Neural cell (in vitro differentiated cells): Measurements from ENCODE around the gene SFXN4. TPM values are rescaled to one million over a fixed set of nuclear protein-coding genes. Genes with fewer than 3 reads are reported as not detected.

ENCODE experiments used
- H2AFZ ChIP-seq: fragments of 200-600, 300-800 bp; sonication (generic), shearing (Covaris generic); 2 replicates; pipeline ENCODE4 v1.6.0; 2014; ENCODE audit warnings: low read depth, mild to moderate bottlenecking, antibody characterized with exemption, low read length, moderate library complexity
- H3F3A ChIP-seq: fragments of 200-600 bp; shearing (Covaris generic); 2 replicates; pipeline ENCODE4 v1.6.1; 2016; ENCODE audit warnings: mild to moderate bottlenecking, moderate library complexity, mixed read lengths, antibody characterized with exemption, low read length; ENCODE audit not compliant: insufficient read depth, poor library complexity, severe bottlenecking
- H3K27ac ChIP-seq: fragments of 200-600, 300-800 bp; sonication (generic), shearing (Covaris generic); 2 replicates; pipeline ENCODE4 v1.5.1; 2014; ENCODE audit warnings: mild to moderate bottlenecking, low read length, moderate library complexity
- H3K27me3 ChIP-seq: fragments of 300-800, 200-600 bp; sonication (generic), shearing (Covaris generic); 2 replicates; pipeline ENCODE4 v1.6.0; 2014; ENCODE audit warnings: mild to moderate bottlenecking, low read depth, low read length, moderate library complexity; ENCODE audit not compliant: insufficient read depth
- H3K36me3 ChIP-seq: fragments of 300-800, 200-600 bp; sonication (generic), shearing (Covaris generic); 2 replicates; pipeline ENCODE4 v1.5.1; 2014; ENCODE audit warnings: mild to moderate bottlenecking, antibody characterized with exemption, low read length, moderate library complexity; ENCODE audit not compliant: insufficient read depth
- H3K4me2 ChIP-seq: fragments of 300-800, 200-600 bp; sonication (generic), shearing (Covaris generic); 2 replicates; pipeline ENCODE4 v1.6.0; 2014; ENCODE audit warnings: mild to moderate bottlenecking, low read length
- H3K4me3 ChIP-seq: fragments of 300-800, 200-600 bp; sonication (generic), shearing (Covaris generic); 2 replicates; pipeline ENCODE4 v1.5.1; 2014; ENCODE audit warnings: mild to moderate bottlenecking, low read length, moderate library complexity
- H3K79me2 ChIP-seq: fragments of 200-600 bp; shearing (Covaris generic); replicated peaks from 2 replicates; pipeline ENCODE4 v1.6.0; 2014; ENCODE audit warnings: mild to moderate bottlenecking, low read length, moderate library complexity; ENCODE audit not compliant: insufficient read depth
- H3K9ac ChIP-seq: fragments of 300-800, 200-600 bp; sonication (generic), shearing (Covaris generic); 2 replicates; pipeline ENCODE4 v1.6.1; 2016; ENCODE audit warnings: mild to moderate bottlenecking, low read length, mixed read lengths
- H3K9me2 ChIP-seq: fragments of 200-600 bp; shearing (Covaris generic); 2 replicates; pipeline ENCODE4 v1.6.1; 2016; ENCODE audit warnings: mild to moderate bottlenecking, low read length, mixed read lengths; ENCODE audit not compliant: insufficient read depth
- H3K9me3 ChIP-seq: fragments of 200-600, 300-800 bp; sonication (generic), shearing (Covaris generic); 2 replicates; pipeline ENCODE4 v1.6.1; 2016; ENCODE audit warnings: mild to moderate bottlenecking, mixed run types, low read length, moderate library complexity, mixed read lengths
- H4K20me1 ChIP-seq: fragments of 200-600 bp; shearing (Covaris generic); 2 replicates; pipeline ENCODE4 v1.6.1; 2016; ENCODE audit warnings: mild to moderate bottlenecking, mixed run types; ENCODE audit not compliant: insufficient read depth
- EP300 ChIP-seq: fragments of 450-650 bp; conservative IDR thresholded peaks from 2 replicates; pipeline ENCODE4 v1.6.1; 2014; ENCODE audit warnings: antibody characterized with exemption, mild to moderate bottlenecking, moderate library complexity; ENCODE audit not compliant: poor library complexity, severe bottlenecking
- EZH2 ChIP-seq: fragments of 200-600, 300-800 bp; shearing (Covaris generic), sonication (generic); IDR thresholded peaks from 2 replicates; pipeline ENCODE4 v1.6.1; 2014; ENCODE audit warnings: antibody characterized with exemption, low read length, borderline replicate concordance, mild to moderate bottlenecking; ENCODE audit not compliant: insufficient read depth, poor library complexity, severe bottlenecking
- MXI1 ChIP-seq: fragments of 450-650 bp; conservative IDR thresholded peaks from 2 replicates; pipeline ENCODE4 v1.6.1; 2014; ENCODE audit warnings: antibody characterized with exemption, mild to moderate bottlenecking; ENCODE audit not compliant: poor library complexity, severe bottlenecking
- POLR2AphosphoS5 ChIP-seq: IDR thresholded peaks from 2 replicates; pipeline ENCODE4 v1.6.1; 2012
- RAD21 ChIP-seq: fragments of 450-650 bp; conservative IDR thresholded peaks from 2 replicates; pipeline ENCODE4 v1.6.1; 2014; ENCODE audit warnings: antibody characterized with exemption, mild to moderate bottlenecking, moderate library complexity
- SMC3 ChIP-seq: fragments of 450-650 bp; conservative IDR thresholded peaks from 2 replicates; pipeline ENCODE4 v1.6.1; 2014; ENCODE audit warnings: antibody characterized with exemption, mild to moderate bottlenecking, moderate library complexity; ENCODE audit not compliant: poor library complexity
- TAF1 ChIP-seq: IDR thresholded peaks from 2 replicates; pipeline ENCODE4 v1.6.1; 2012; ENCODE audit warnings: low read depth
- polyA plus RNA-seq: library from polyadenylated mRNA; depleted of rRNA; stranded (reverse); fragments of >200 nt; gene quantifications from 2 replicates; pipeline ENCODE4 v1.2.3, GENCODE V29; 2014
- TF ChIP-seq, protein P1 (sequence below): fragments of 450-650 bp; IDR thresholded peaks from 2 replicates; pipeline ENCODE4 v1.5.1; 2014; ENCODE audit warnings: antibody characterized with exemption, mild to moderate bottlenecking, moderate library complexity; ENCODE audit not compliant: poor library complexity, severe bottlenecking
- TF ChIP-seq, protein P2 (sequence below): IDR thresholded peaks from 2 replicates; pipeline ENCODE4 v1.6.1; 2012; ENCODE audit warnings: borderline replicate concordance

Gene SFXN4
- polyA plus RNA-seq, 1 donor from 2014 or later = 23.7 TPM

DNA sequence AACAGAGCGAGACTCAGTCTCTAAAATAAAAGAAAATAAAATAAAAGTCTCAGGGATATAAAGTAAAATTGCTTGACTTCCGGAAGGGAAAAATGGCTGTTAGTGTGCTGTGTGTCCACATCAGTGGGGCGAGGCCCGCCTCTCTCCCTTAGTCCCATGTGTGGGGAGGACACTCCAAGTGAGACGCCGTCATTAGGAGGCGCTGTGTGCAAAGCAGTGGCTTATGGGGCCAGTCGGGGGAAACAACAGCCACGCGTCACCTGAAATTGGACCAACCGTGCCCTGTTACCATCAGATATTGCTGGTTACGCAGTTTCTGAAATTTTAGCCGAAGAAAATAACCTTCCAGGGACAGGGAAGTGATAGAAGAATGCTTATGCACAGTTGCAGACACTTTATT is 15.8 kb downstream of the SFXN4 start:
- Histone ChIP-seq H3K79me2 (no peaks in the 10 kb centered on the region), H3K9me3 (no peaks in the 10 kb centered on the region), H3K9me2 (no peaks in the 10 kb centered on the region), H4K20me1 (no peaks in the 10 kb centered on the region), H3K27ac (no peak overlapping the region), H3K4me3 (no peak overlapping the region), H3K36me3 (no peaks in the 10 kb centered on the region), H2AFZ (no peak overlapping the region), H3K4me2 (no peak overlapping the region), H3K27me3 (no peaks in the 10 kb centered on the region), H3K9ac (no peak overlapping the region), H3F3A (no peaks in the 10 kb centered on the region)
- no peak for TF ChIP-seq SMC3
- TF ChIP-seq TAF1 = no peak
- no peak for TF ChIP-seq EP300
- TF ChIP-seq EZH2 = no peak
- TF ChIP-seq, protein P1, sequence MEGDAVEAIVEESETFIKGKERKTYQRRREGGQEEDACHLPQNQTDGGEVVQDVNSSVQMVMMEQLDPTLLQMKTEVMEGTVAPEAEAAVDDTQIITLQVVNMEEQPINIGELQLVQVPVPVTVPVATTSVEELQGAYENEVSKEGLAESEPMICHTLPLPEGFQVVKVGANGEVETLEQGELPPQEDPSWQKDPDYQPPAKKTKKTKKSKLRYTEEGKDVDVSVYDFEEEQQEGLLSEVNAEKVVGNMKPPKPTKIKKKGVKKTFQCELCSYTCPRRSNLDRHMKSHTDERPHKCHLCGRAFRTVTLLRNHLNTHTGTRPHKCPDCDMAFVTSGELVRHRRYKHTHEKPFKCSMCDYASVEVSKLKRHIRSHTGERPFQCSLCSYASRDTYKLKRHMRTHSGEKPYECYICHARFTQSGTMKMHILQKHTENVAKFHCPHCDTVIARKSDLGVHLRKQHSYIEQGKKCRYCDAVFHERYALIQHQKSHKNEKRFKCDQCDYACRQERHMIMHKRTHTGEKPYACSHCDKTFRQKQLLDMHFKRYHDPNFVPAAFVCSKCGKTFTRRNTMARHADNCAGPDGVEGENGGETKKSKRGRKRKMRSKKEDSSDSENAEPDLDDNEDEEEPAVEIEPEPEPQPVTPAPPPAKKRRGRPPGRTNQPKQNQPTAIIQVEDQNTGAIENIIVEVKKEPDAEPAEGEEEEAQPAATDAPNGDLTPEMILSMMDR = no peak
- TF ChIP-seq MXI1 = no peak
- TF ChIP-seq RAD21 = no peak
- TF ChIP-seq POLR2AphosphoS5 = no peak

DNA sequence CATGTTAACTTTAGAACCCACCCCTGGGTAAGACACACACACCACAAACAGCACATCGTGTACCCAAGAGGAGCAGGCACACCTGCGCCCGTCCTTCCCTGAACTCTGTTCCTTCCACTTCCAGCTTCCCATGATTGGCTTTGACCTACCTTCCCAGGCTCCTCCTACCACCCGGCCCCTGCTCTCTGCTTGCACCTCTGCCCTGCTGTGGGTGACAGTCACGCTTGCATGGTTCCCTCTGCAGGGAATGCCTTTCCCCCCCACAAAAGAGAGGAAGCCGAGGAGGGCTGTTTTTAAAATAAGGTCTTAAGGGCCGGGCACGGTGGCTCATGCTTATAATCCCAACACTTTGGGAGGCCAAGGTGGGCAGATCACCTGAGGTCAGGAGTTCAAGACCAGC is 16.4 kb downstream of the SFXN4 start:
- H3F3A ChIP-seq = no peaks in the 10 kb centered on the region
- no peak overlapping the region for H2AFZ ChIP-seq
- no peaks in the 10 kb centered on the region for H3K9me2 ChIP-seq
- H3K9me3 ChIP-seq = no peaks in the 10 kb centered on the region
- no peak overlapping the region for H3K27ac ChIP-seq
- H3K4me3 ChIP-seq = no peak overlapping the region
- no peak overlapping the region for H3K4me2 ChIP-seq
- TF ChIP-seq, protein P2, sequence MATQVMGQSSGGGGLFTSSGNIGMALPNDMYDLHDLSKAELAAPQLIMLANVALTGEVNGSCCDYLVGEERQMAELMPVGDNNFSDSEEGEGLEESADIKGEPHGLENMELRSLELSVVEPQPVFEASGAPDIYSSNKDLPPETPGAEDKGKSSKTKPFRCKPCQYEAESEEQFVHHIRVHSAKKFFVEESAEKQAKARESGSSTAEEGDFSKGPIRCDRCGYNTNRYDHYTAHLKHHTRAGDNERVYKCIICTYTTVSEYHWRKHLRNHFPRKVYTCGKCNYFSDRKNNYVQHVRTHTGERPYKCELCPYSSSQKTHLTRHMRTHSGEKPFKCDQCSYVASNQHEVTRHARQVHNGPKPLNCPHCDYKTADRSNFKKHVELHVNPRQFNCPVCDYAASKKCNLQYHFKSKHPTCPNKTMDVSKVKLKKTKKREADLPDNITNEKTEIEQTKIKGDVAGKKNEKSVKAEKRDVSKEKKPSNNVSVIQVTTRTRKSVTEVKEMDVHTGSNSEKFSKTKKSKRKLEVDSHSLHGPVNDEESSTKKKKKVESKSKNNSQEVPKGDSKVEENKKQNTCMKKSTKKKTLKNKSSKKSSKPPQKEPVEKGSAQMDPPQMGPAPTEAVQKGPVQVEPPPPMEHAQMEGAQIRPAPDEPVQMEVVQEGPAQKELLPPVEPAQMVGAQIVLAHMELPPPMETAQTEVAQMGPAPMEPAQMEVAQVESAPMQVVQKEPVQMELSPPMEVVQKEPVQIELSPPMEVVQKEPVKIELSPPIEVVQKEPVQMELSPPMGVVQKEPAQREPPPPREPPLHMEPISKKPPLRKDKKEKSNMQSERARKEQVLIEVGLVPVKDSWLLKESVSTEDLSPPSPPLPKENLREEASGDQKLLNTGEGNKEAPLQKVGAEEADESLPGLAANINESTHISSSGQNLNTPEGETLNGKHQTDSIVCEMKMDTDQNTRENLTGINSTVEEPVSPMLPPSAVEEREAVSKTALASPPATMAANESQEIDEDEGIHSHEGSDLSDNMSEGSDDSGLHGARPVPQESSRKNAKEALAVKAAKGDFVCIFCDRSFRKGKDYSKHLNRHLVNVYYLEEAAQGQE = no peak
- H3K27me3 ChIP-seq = no peaks in the 10 kb centered on the region
- H4K20me1 ChIP-seq = no peaks in the 10 kb centered on the region
- H3K9ac ChIP-seq = no peak overlapping the region
- no peaks in the 10 kb centered on the region for H3K79me2 ChIP-seq
- no peaks in the 10 kb centered on the region for H3K36me3 ChIP-seq

DNA sequence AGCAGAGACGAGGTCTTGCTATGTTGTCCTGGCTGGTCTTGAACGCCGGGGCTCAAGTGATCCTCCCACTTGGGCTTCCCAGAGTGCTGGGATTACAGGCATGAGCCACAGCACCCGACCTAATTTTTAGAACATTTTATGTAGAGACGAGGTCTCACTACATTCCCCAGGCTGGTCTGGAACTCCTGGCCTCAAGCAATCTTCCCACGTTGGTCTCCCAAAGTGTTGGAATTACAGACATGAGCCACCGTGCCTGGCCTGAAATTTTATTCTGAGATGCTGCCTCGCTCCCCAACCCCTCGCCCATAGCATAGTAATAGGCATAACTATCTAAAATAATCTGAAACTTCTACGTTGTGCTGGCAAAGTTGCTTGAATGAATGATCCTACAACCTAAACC is 21.9 kb downstream of the SFXN4 start:
- no peaks in the 10 kb centered on the region for H3K9me2 ChIP-seq
- no peaks in the 10 kb centered on the region for H3K36me3 ChIP-seq
- no peaks in the 10 kb centered on the region for H4K20me1 ChIP-seq
- H3K9me3 ChIP-seq = no peaks in the 10 kb centered on the region
- TF ChIP-seq EZH2 = no peak
- TF ChIP-seq MXI1 = no peak
- TF ChIP-seq, protein P2 = no peak
- TF ChIP-seq, protein P1 = no peak
- no peak for TF ChIP-seq RAD21
- TF ChIP-seq POLR2AphosphoS5 = no peak
- TF ChIP-seq SMC3 = no peak
- TF ChIP-seq TAF1 = no peak
- no peak for TF ChIP-seq EP300
- no peak overlapping the region for H3K9ac ChIP-seq
- H3K4me3 ChIP-seq = no peak overlapping the region
- no peaks in the 10 kb centered on the region for H3F3A ChIP-seq
- no peaks in the 10 kb centered on the region for H3K79me2 ChIP-seq
- no peak overlapping the region for H2AFZ ChIP-seq
- no peaks in the 10 kb centered on the region for H3K27me3 ChIP-seq
- H3K4me2 ChIP-seq = no peak overlapping the region
- no peak overlapping the region for H3K27ac ChIP-seq
